Natural killer cell (primary cell): ENCODE measurements around the gene ITM2B. TPM values are rescaled to one million over a fixed set of nuclear protein-coding genes. Genes with fewer than 3 reads are reported as not detected.
A peak's percentile ranks its signal among the peaks of the same experiment; 100 is the strongest.

Experiments
- ATAC-seq, 3 donors: fragments of 150-1000 bp in 2 of 3; fragments of 200-7000 bp in 1 of 3; cut with Tn5 transposase; 1 replicate in 1 of 3; 2 replicates in 2 of 3; pipeline ENCODE4 v1.10.0; 2021; ENCODE audit warnings: mild to moderate bottlenecking in 2 of 3, moderate library complexity in 2 of 3
- DNase-seq, 2 donors: peaks; one replicate each; pipeline versions ENCODE4 v3.0.0 to v3.0.0-alpha.2; 2013 to 2021; ENCODE audit warnings: mixed read lengths in 1 of 2
- H3K27ac ChIP-seq: one replicate; pipeline ENCODE4 v1.5.1; 2013; ENCODE audit warnings: mild to moderate bottlenecking, low read length
- H3K27me3 ChIP-seq: one replicate; pipeline ENCODE4 v1.6.1; 2013; ENCODE audit warnings: low read length; ENCODE audit not compliant: control insufficient read depth, insufficient read depth
- H3K36me3 ChIP-seq: one replicate; pipeline ENCODE4 v1.6.1; 2013; ENCODE audit warnings: low read length; ENCODE audit not compliant: control insufficient read depth, insufficient read depth
- H3K4me1 ChIP-seq: one replicate; pipeline ENCODE4 v1.6.1; 2013; ENCODE audit warnings: low read length; ENCODE audit not compliant: control insufficient read depth, insufficient read depth
- H3K4me3 ChIP-seq: one replicate; pipeline ENCODE4 v1.5.1; 2013; ENCODE audit warnings: low read length
- H3K9me3 ChIP-seq: one replicate; pipeline ENCODE4 v1.6.1; 2013; ENCODE audit warnings: low read length; ENCODE audit not compliant: control insufficient read depth, insufficient read depth
- H3K27ac Mint-ChIP-seq, 2 donors: one replicate each; pipeline ENCODE4 v1.8.0; 2022; ENCODE audit warnings: mild to moderate bottlenecking in 2 of 2, mixed read lengths in 2 of 2, moderate library complexity in 1 of 2
- H3K27me3 Mint-ChIP-seq, 2 donors: one replicate each; pipeline ENCODE4 v1.8.0; 2022; ENCODE audit warnings: low read depth in 2 of 2, mixed read lengths in 2 of 2
- H3K36me3 Mint-ChIP-seq: one replicate; pipeline ENCODE4 v1.8.0; 2022; ENCODE audit warnings: mixed read lengths
- H3K4me1 Mint-ChIP-seq, 2 donors: one replicate each; pipeline ENCODE4 v1.8.0; 2022; ENCODE audit warnings: mixed read lengths in 2 of 2
- H3K4me3 Mint-ChIP-seq: one replicate; pipeline ENCODE4 v1.8.0; 2022; ENCODE audit warnings: mild to moderate bottlenecking, moderate library complexity, mixed read lengths
- H3K9me3 Mint-ChIP-seq, 2 donors: one replicate each; pipeline ENCODE4 v1.8.0; 2022; ENCODE audit warnings: mixed read lengths in 2 of 2
- CTCF ChIP-seq: fragments of 200-600 bp; IDR thresholded peaks from one replicate; pipeline ENCODE4 v1.8.0; 2022; ENCODE audit warnings: antibody characterized with exemption
- WGBS: methylation state at CpG from one replicate; pipeline ENCODE4 v1.1.7; 2013; ENCODE audit warnings: missing lambda C conversion rate; ENCODE audit not compliant: insufficient coverage; 5-methylcytosine and 5-hydroxymethylcytosine counted together
- intact Hi-C: fragments of 100-400 bp; cut with micrococcal nuclease; formaldehyde crosslinking; loops from one replicate; pipeline ENCODE4 v1.14.2; 2022
- total RNA-seq, 4 donors: library from RNA; stranded (reverse); fragments of 120-200 nt in 1 of 4; gene quantifications; one replicate each; pipeline versions ENCODE4 v1.2.3 to v1.2.4, GENCODE V29; 2013 to 2022

Gene ITM2B
- 100 to 1,000 TPM; 305 to 387 (median 309) TPM for total RNA-seq
- total RNA-seq (2013), result 323 TPM

- peak; percentile 62 to 83 (median 73) for ATAC-seq
- Histone ChIP-seq H3K36me3 (peaks cover 5% of the 10 kb centered on the region), H3K27me3 (no peaks in the 10 kb centered on the region), H3K4me1 (peaks cover 15% of the 10 kb centered on the region), H3K4me3 (peak within 1 kb of the TSS; percentile 96), H3K9me3 (no peaks in the 10 kb centered on the region), H3K27ac (peak within 1 kb of the TSS; percentile 97)
- H3K36me3 Mint-ChIP-seq, result no peaks in the 10 kb centered on the region
- intact Hi-C loops, result loop anchor here (1.0 to 10.0 kb wide), 3 partner anchors 18 to 262 kb away; no protein-coding TSS in a partner anchor
- under 1% methylated on average over 94 of the region's 94 CpGs for WGBS
- H3K4me1 Mint-ChIP-seq, result peaks cover 47 to 51% of the 10 kb centered on the region in 2 donors
- peak; percentile 39 for TF ChIP-seq CTCF
- H3K9me3 Mint-ChIP-seq, result no peaks in the 10 kb centered on the region
- peak within 1 kb of the TSS; percentile 92 to 94 for H3K27ac Mint-ChIP-seq
- DNase-seq, result peak; percentile 62 to 86
- H3K4me3 Mint-ChIP-seq, result peak within 1 kb of the TSS; percentile 94
- H3K27me3 Mint-ChIP-seq, result peaks cover 0 to 2% of the 10 kb centered on the region in 2 donors
Measured at GRCh38 chr13:48233046-48233888, at the start of gene ITM2B. Gene ITM2B, plus strand, starts transcription at chr13:48233206. Its CDS starts 155 bp downstream, at chr13:48233361.

GRCh38 chr13:48184260-48184659, 48.7 kb upstream of the ITM2B start:
- 55% methylated on average over 4 of the region's 4 CpGs for whole genome bisulfite sequencing
- H3K9me3 ChIP-seq, result no peaks in the 10 kb centered on the region
- Mint-ChIP-seq H3K36me3 (no peaks in the 10 kb centered on the region), H3K9me3 (no peaks in the 10 kb centered on the region), H3K27me3 (no peaks in the 10 kb centered on the region), H3K4me1 (peaks cover 33 to 41% of the 10 kb centered on the region in 2 donors), H3K4me3 (peak overlapping the region; percentile 52), H3K27ac (peak overlapping the region; percentile 29 to 76)
- no peaks in the 10 kb centered on the region for H3K36me3 ChIP-seq
- no peaks in the 10 kb centered on the region for H3K27me3 ChIP-seq
- DNase-seq (no peak), ATAC-seq (peak in 1 of 3 donors; percentile 8)
- TF ChIP-seq CTCF, result no peak
- no peak overlapping the region for H3K27ac ChIP-seq
- H3K4me1 ChIP-seq, result peaks cover 23% of the 10 kb centered on the region
- intact Hi-C loops, result no loop called here
- no peak overlapping the region for H3K4me3 ChIP-seq

- Mint-ChIP-seq H3K27ac (peak overlapping the region; percentile 29 to 76), H3K4me3 (peak overlapping the region; percentile 37), H3K36me3 (no peaks in the 10 kb centered on the region), H3K9me3 (no peaks in the 10 kb centered on the region), H3K4me1 (peaks cover 33 to 41% of the 10 kb centered on the region in 2 donors), H3K27me3 (no peaks in the 10 kb centered on the region)
- Histone ChIP-seq H3K9me3 (no peaks in the 10 kb centered on the region), H3K27me3 (no peaks in the 10 kb centered on the region), H3K4me3 (no peak overlapping the region), H3K27ac (no peak overlapping the region), H3K36me3 (no peaks in the 10 kb centered on the region), H3K4me1 (peaks cover 23% of the 10 kb centered on the region)
- ATAC-seq (no peak), DNase-seq (no peak)
- TF ChIP-seq CTCF, result no peak
- intact Hi-C loops, result no loop called here
Measured at GRCh38 chr13:48185018-48185417, 48.0 kb upstream of the ITM2B start.
